GM23338 (cell line): ENCODE results near the gene DHRS4. TPM values are rescaled to one million over a fixed set of nuclear protein-coding genes. Genes with fewer than 3 reads are reported as not detected.

Experiments used
- ATAC-seq: fragments of 200-7000 bp; cut with Tn5 transposase; 3 replicates; pipeline ENCODE4 v1.9.1; 2020
- DNase-seq: peaks from one replicate; pipeline ENCODE4 v3.0.0-alpha.2; 2015; ENCODE audit warnings: low spot score
- H2AFZ ChIP-seq: fragments of 200-600 bp; sonication (generic); 2 replicates; pipeline ENCODE4 v1.8.0; 2016; ENCODE audit warnings: antibody characterized with exemption, mild to moderate bottlenecking, moderate library complexity
- H3F3A ChIP-seq: fragments of 200-600 bp; sonication (generic); replicated peaks from 2 replicates; pipeline ENCODE4 v1.8.0; 2017; ENCODE audit warnings: antibody characterized with exemption, mixed run types, low read depth
- H3K27ac ChIP-seq: fragments of 200-600 bp; sonication (generic); 2 replicates; pipeline ENCODE4 v1.6.1; 2016; ENCODE audit warnings: low read depth
- H3K27me3 ChIP-seq: fragments of 200-600 bp; sonication (generic); 2 replicates; pipeline ENCODE4 v1.8.0; 2016; ENCODE audit warnings: mild to moderate bottlenecking, mixed run types, moderate library complexity; ENCODE audit not compliant: insufficient read depth
- H3K36me3 ChIP-seq: fragments of 200-600 bp; sonication (generic); 2 replicates; pipeline ENCODE4 v1.8.0; 2016; ENCODE audit warnings: mild to moderate bottlenecking; ENCODE audit not compliant: insufficient read depth
- H3K4me1 ChIP-seq: fragments of 200-600 bp; sonication (generic); 2 replicates; pipeline ENCODE4 v1.8.0; 2016; ENCODE audit warnings: mild to moderate bottlenecking, moderate library complexity; ENCODE audit not compliant: insufficient read depth
- H3K4me2 ChIP-seq: fragments of 200-600 bp; sonication (generic); 2 replicates; pipeline ENCODE4 v1.7.1; 2017; ENCODE audit warnings: mixed run types
- H3K4me3 ChIP-seq: fragments of 200-600 bp; sonication (generic); 2 replicates; pipeline ENCODE4 v1.6.1; 2016; ENCODE audit warnings: mixed run types
- H3K79me2 ChIP-seq: fragments of 200-600 bp; sonication (generic); replicated peaks from 2 replicates; pipeline ENCODE4 v1.8.0; 2017; ENCODE audit warnings: mild to moderate bottlenecking; ENCODE audit not compliant: insufficient read depth
- H3K9me2 ChIP-seq: fragments of 200-600 bp; sonication (generic); 2 replicates; pipeline ENCODE4 v1.8.0; 2017; ENCODE audit not compliant: insufficient read depth
- H4K20me1 ChIP-seq: fragments of 200-600 bp; sonication (generic); replicated peaks from 2 replicates; pipeline ENCODE4 v1.8.0; 2017; ENCODE audit warnings: mild to moderate bottlenecking; ENCODE audit not compliant: insufficient read depth
- H3K27ac Mint-ChIP-seq: 2 replicates; pipeline ENCODE4 v1.8.0; 2020; ENCODE audit warnings: inconsistent platforms, mild to moderate bottlenecking, moderate library complexity, mixed read lengths
- H3K27me3 Mint-ChIP-seq: 3 replicates; pipeline ENCODE4 v1.8.0; 2022; ENCODE audit warnings: low read depth, mild to moderate bottlenecking, moderate library complexity, mixed read lengths, inconsistent platforms; ENCODE audit not compliant: insufficient read depth, poor library complexity
- H3K36me3 Mint-ChIP-seq: 3 replicates; pipeline ENCODE4 v1.8.0; 2021; ENCODE audit warnings: low read depth, mild to moderate bottlenecking, inconsistent platforms, moderate library complexity, mixed read lengths
- H3K4me1 Mint-ChIP-seq: 3 replicates; pipeline ENCODE4 v1.8.0; 2020; ENCODE audit warnings: mild to moderate bottlenecking, inconsistent platforms, mixed read lengths
- H3K4me3 Mint-ChIP-seq: 3 replicates; pipeline ENCODE4 v1.8.0; 2021; ENCODE audit warnings: moderate library complexity, mild to moderate bottlenecking, inconsistent platforms, mixed read lengths
- H3K9me3 Mint-ChIP-seq: 3 replicates; pipeline ENCODE4 v1.8.0; 2020; ENCODE audit warnings: moderate library complexity, mild to moderate bottlenecking, inconsistent platforms, mixed read lengths
- CREB1 ChIP-seq: fragments of 250-450 bp; sonication (Bioruptor Pico); IDR thresholded peaks from 2 replicates; pipeline ENCODE4 v1.5.0; 2020; ENCODE audit warnings: low read depth, mild to moderate bottlenecking, moderate library complexity
- CTCF ChIP-seq, 2 experiments: fragments of 200-600 bp in 1 of 2; sonication (generic) in 1 of 2; conservative IDR thresholded peaks; 2 replicates each; pipeline versions ENCODE4 v1.5.1 to v1.6.1; 2016 to 2017; ENCODE audit warnings: antibody characterized with exemption in 2 of 2, low read depth in 2 of 2, mild to moderate bottlenecking in 2 of 2, moderate library complexity in 1 of 2
- ETS1 ChIP-seq: IDR thresholded peaks from 2 replicates; pipeline ENCODE4 v1.6.1; 2016; ENCODE audit warnings: antibody characterized with exemption
- JUNB ChIP-seq: IDR thresholded peaks from one replicate; pipeline ENCODE4 v1.6.1; 2016; ENCODE audit warnings: antibody characterized with exemption; ENCODE audit not compliant: unreplicated experiment
- NANOG ChIP-seq: IDR thresholded peaks from 2 replicates; pipeline ENCODE4 v1.6.1; 2016; ENCODE audit warnings: antibody characterized with exemption, borderline replicate concordance
- REST ChIP-seq: IDR thresholded peaks from one replicate; pipeline ENCODE4 v1.6.1; 2018; ENCODE audit warnings: antibody characterized with exemption; ENCODE audit not compliant: unreplicated experiment
- STAT1 ChIP-seq: IDR thresholded peaks from one replicate; pipeline ENCODE4 v1.6.1; 2016; ENCODE audit warnings: antibody characterized with exemption; ENCODE audit not compliant: unreplicated experiment
- ZNF114 ChIP-seq: fragments of 250-450 bp; sonication (Bioruptor Pico); IDR thresholded peaks from 2 replicates; pipeline ENCODE4 v1.5.0; 2020; ENCODE audit warnings: mild to moderate bottlenecking, moderate library complexity
- ZNF331 ChIP-seq: fragments of 250-450 bp; sonication (Bioruptor Pico); IDR thresholded peaks from 2 replicates; pipeline ENCODE4 v1.5.0; 2020; ENCODE audit warnings: low read depth, mild to moderate bottlenecking, moderate library complexity
- ZNF462 ChIP-seq: fragments of 250-450 bp; sonication (Bioruptor Pico); IDR thresholded peaks from 2 replicates; pipeline ENCODE4 v1.5.0; 2020; ENCODE audit warnings: mild to moderate bottlenecking, moderate library complexity
- polyA plus RNA-seq: library from polyadenylated mRNA; unstranded; fragments of >200 nt; fragmentation: Nextera tagmentation; extraction: Ambion mirVana; gene quantifications from 2 replicates; pipeline ENCODE4 v1.2.1, GENCODE V29; 2016
- total RNA-seq: library from RNA; depleted of rRNA; stranded (reverse); fragments of >200 nt; shearing (Covaris generic); gene quantifications from 2 replicates; pipeline ENCODE4 v1.2.3, GENCODE V29; 2014

The DHRS4 gene
- total and polyA plus RNA-seq, 2 experiments from 2014 or later = 16.6 to 18.4 TPM

- no peak for TF ChIP-seq STAT1
- no peak for TF ChIP-seq JUNB
- no peak for TF ChIP-seq ZNF331 (CRISPR knock-in tag)
- no peak for TF ChIP-seq CTCF (conservative IDR thresholded peaks at IDR 0.05; ENCODE audit: low read depth in 2 of 2)
- no peak for TF ChIP-seq ZNF114 (CRISPR knock-in tag)
- TF ChIP-seq NANOG = no peak
- TF ChIP-seq CREB1 = no peak
- TF ChIP-seq REST = no peak
- TF ChIP-seq ETS1 = no peak
- TF ChIP-seq ZNF462 (CRISPR knock-in tag) = no peak
- no peaks in the 10 kb centered on the region for H4K20me1 ChIP-seq
- H2AFZ ChIP-seq = no peak overlapping the region
- H3K4me3 ChIP-seq = no peak overlapping the region
- no peak for ATAC-seq
- no peaks in the 10 kb centered on the region for H3K4me1 ChIP-seq
- no peak overlapping the region for H3K4me3 Mint-ChIP-seq
- H3K79me2 ChIP-seq = no peaks in the 10 kb centered on the region
- no peaks in the 10 kb centered on the region for H3F3A ChIP-seq
- no peaks in the 10 kb centered on the region for H3K27me3 ChIP-seq
- H3K9me2 ChIP-seq = peaks cover 9% of the 10 kb centered on the region; the same call in 1 of the 2 replicates
- no peak overlapping the region for H3K4me2 ChIP-seq
- no peaks in the 10 kb centered on the region for H3K9me3 Mint-ChIP-seq
- H3K4me1 Mint-ChIP-seq = peaks cover 2% of the 10 kb centered on the region; the same call in 1 of the 3 replicates
- H3K36me3 ChIP-seq = no peaks in the 10 kb centered on the region
- no peak overlapping the region for H3K27ac Mint-ChIP-seq
- peaks cover 6% of the 10 kb centered on the region for H3K27me3 Mint-ChIP-seq
- H3K36me3 Mint-ChIP-seq = peaks cover 6% of the 10 kb centered on the region; the same call in 2 of the 3 replicates
- H3K27ac ChIP-seq = no peak overlapping the region
- no peak for DNase-seq
These were observed 16.4 kb upstream of the DHRS4 start for GRCh38 chr14:23937203-23937602.
